GM18517 (cell line): ENCODE results near the gene GDNF.
"Not testable (repeated sequence)": the region's sequence is repeated elsewhere in the genome, so short reads cannot be mapped to it uniquely, and the experiment has no call there.

Experiments used
- ATAC-seq: cut with Tn5 transposase; IDR thresholded peaks from one replicate; pipeline ENCODE4 v1.9.1; 2021; ENCODE audit warnings: mild to moderate bottlenecking, moderate library complexity; ENCODE audit not compliant: unreplicated experiment

The GDNF gene

GRCh38 chr5:37839407-37840052 is at the start of gene GDNF:
Gene GDNF, minus strand, starts transcription at chr5:37840041. Its CDS starts 5,245 bp downstream, at chr5:37834796.
- ATAC-seq, result no peak

- ATAC-seq, result no peak
Observed at GRCh38 chr5:37888476-37888875, 48.6 kb upstream of the GDNF start.

- no peak for ATAC-seq
Observed at GRCh38 chr5:37886242-37886905, 46.5 kb upstream of the GDNF start.

- ATAC-seq, result no peak
Observed at GRCh38 chr5:37882636-37883035, 42.8 kb upstream of the GDNF start.

GRCh38 chr5:37881359-37881758 is 41.5 kb upstream of the GDNF start:
- ATAC-seq, result peak; percentile 57

- no peak for ATAC-seq
Observed at GRCh38 chr5:37876943-37877342, 37.1 kb upstream of the GDNF start.

GRCh38 chr5:37876245-37876644 is 36.4 kb upstream of the GDNF start:
- ATAC-seq, result no peak

- ATAC-seq, result no peak
Observed at GRCh38 chr5:37875051-37875787, 35.4 kb upstream of the GDNF start.

GRCh38 chr5:37873988-37874387 is 34.1 kb upstream of the GDNF start:
- ATAC-seq, result no peak

GRCh38 chr5:37871023-37871815 is 31.4 kb upstream of the GDNF start:
- no peak for ATAC-seq

GRCh38 chr5:37869216-37869615 is 29.4 kb upstream of the GDNF start:
- ATAC-seq, result no peak

- ATAC-seq, result no peak
Observed at GRCh38 chr5:37867654-37868053, 27.8 kb upstream of the GDNF start.

- not testable (repeated sequence) for ATAC-seq
Observed at GRCh38 chr5:37862907-37863306, 23.1 kb upstream of the GDNF start.

GRCh38 chr5:37860206-37860605 is 20.4 kb upstream of the GDNF start:
- no peak for ATAC-seq

- ATAC-seq, result peak; percentile 96
Observed at GRCh38 chr5:37859805-37860204, 20.0 kb upstream of the GDNF start.

- ATAC-seq, result no peak
Observed at GRCh38 chr5:37858250-37858649, 18.4 kb upstream of the GDNF start.

GRCh38 chr5:37857696-37858095 is 17.9 kb upstream of the GDNF start:
- no peak for ATAC-seq

GRCh38 chr5:37855438-37855837 is 15.6 kb upstream of the GDNF start:
- ATAC-seq, result no peak

- ATAC-seq, result no peak
Observed at GRCh38 chr5:37851305-37851704, 11.5 kb upstream of the GDNF start.

GRCh38 chr5:37850226-37850865 is 10.5 kb upstream of the GDNF start:
- ATAC-seq, result no peak

GRCh38 chr5:37849641-37850040 is 9.8 kb upstream of the GDNF start:
- ATAC-seq, result no peak
